K562 (cell line): ENCODE data around the gene CDC37. TPM values are rescaled to one million over a fixed set of nuclear protein-coding genes. Genes with fewer than 3 reads are reported as not detected.

ENCODE experiments used
- ARHGAP35 ChIP-seq: fragments of 450-650 bp; IDR thresholded peaks from 2 replicates; pipeline ENCODE4 v1.6.1; 2018; ENCODE audit not compliant: partially characterized antibody
- ARNT ChIP-seq, 2 experiments: fragments of 450-650 bp; IDR thresholded peaks; 2 replicates each; pipeline ENCODE4 v1.6.1; 2016; ENCODE audit warnings: mild to moderate bottlenecking in 1 of 2
- CBX3 ChIP-seq, 2 experiments: IDR thresholded peaks; 1 replicate in 1 of 2; 2 replicates in 1 of 2; pipeline ENCODE4 v1.6.1; 2012; ENCODE audit warnings: inconsistent platforms in 2 of 2, low read length in 2 of 2, borderline replicate concordance in 1 of 2, control low read depth in 1 of 2
- CHD2 ChIP-seq: IDR thresholded peaks from 2 replicates; pipeline ENCODE4 v1.6.1; 2011; ENCODE audit warnings: low read depth, low read length
- DPF2 ChIP-seq: fragments of 450-650 bp; IDR thresholded peaks from 2 replicates; pipeline ENCODE4 v1.6.1; 2016
- FOXP1 ChIP-seq: sonication (generic); formaldehyde crosslinking; IDR thresholded peaks from 2 replicates; pipeline ENCODE4 v1.8.0; 2022; ENCODE audit warnings: mild to moderate bottlenecking, missing genetic modification reagents
- HDAC2 ChIP-seq: fragments of 450-650 bp; IDR thresholded peaks from 2 replicates; pipeline ENCODE4 v1.6.1; 2016; ENCODE audit warnings: mild to moderate bottlenecking
- MLX ChIP-seq, 2 experiments: fragments of 450-650 bp in 1 of 2; sonication (generic) in 1 of 2; formaldehyde crosslinking; conservative IDR thresholded peaks; 2 replicates each; pipeline versions ENCODE4 v1.4.0 to v1.8.1; 2020 to 2022; ENCODE audit warnings: mild to moderate bottlenecking in 1 of 2, missing genetic modification reagents in 1 of 2
- MNT ChIP-seq, 2 experiments: fragments of 450-650 bp; conservative IDR thresholded peaks; 2 replicates each; pipeline ENCODE4 v1.6.1; 2017; ENCODE audit warnings: mild to moderate bottlenecking in 2 of 2, moderate library complexity in 2 of 2
- MXD1 ChIP-seq: fragments of 250-450 bp; sonication (Bioruptor Pico); IDR thresholded peaks from 2 replicates; pipeline ENCODE4 v1.8.0; 2021; ENCODE audit warnings: borderline replicate concordance, mild to moderate bottlenecking, moderate library complexity; ENCODE audit not compliant: poor library complexity, severe bottlenecking
- SIN3A ChIP-seq, 2 experiments: fragments of 150-350 bp in 1 of 2; IDR thresholded peaks; 2 replicates each; pipeline ENCODE4 v1.6.1; 2011 to 2016; ENCODE audit warnings: borderline replicate concordance in 2 of 2, low read depth in 2 of 2, low read length in 2 of 2, mild to moderate bottlenecking in 2 of 2, moderate library complexity in 2 of 2; ENCODE audit not compliant: control insufficient read depth in 1 of 2
- TCF7L2 ChIP-seq: fragments of 150-350 bp; IDR thresholded peaks from 2 replicates; pipeline ENCODE4 v1.6.1; 2016; ENCODE audit warnings: low read depth, mild to moderate bottlenecking, low read length, moderate library complexity
- ZBTB40 ChIP-seq, 2 experiments: fragments of 450-650 bp in 1 of 2; sonication (generic) in 1 of 2; formaldehyde crosslinking in 1 of 2; IDR thresholded peaks; 2 replicates each; pipeline versions ENCODE4 v1.7.1 to v1.9.0; 2016 to 2022; ENCODE audit warnings: inconsistent platforms in 1 of 2, mild to moderate bottlenecking in 1 of 2, missing genetic modification reagents in 1 of 2
- polyA plus RNA-seq, 8 experiments: library from polyadenylated mRNA; depleted of rRNA in 4 of 8; stranded (reverse) in 5 of 8; unstranded in 3 of 8; fragments of >200 nt; fragmentation: Nextera tagmentation in 2 of 8; fragmentation: Illumina TruSeq in 1 of 8; extraction: Ambion mirVana in 2 of 8; extraction: Trizol in 1 of 8; gene quantifications; 2 replicates each; pipeline versions ENCODE4 v1.2.1 to v1.2.3, GENCODE V29; 2011 to 2014; ENCODE audit warnings: inconsistent platforms in 1 of 8, missing spikeins in 1 of 8
- total RNA-seq, 7 experiments: library from RNA; depleted of rRNA in 6 of 7; stranded (reverse); fragments of >200 nt in 6 of 7; fragmentation: Illumina TruSeq in 2 of 7; extraction: Trizol in 2 of 7; gene quantifications; 2 replicates each; pipeline versions ENCODE4 v1.2.1 to v1.2.3, GENCODE V29; 2011 to 2021; ENCODE audit warnings: low replicate concordance in 1 of 7

Gene CDC37
- total and polyA plus RNA-seq, 9 of the 15 experiments (the other 6 are each of a cell fraction or from before 2014, with no cell fraction given): 6.6 to 538 (median 227) TPM

GRCh38 chr19:10419646-10420443, 16.5 kb upstream of the CDC37 start (continued):
- TF ChIP-seq ARNT (IDR thresholded peaks at IDR 0.05) (peak; percentile 81 to 82; a peak in 2 of 4 replicates), CHD2 (peak; percentile 30; the same call in 1 of the 2 replicates), CBX3 (IDR thresholded peaks at IDR 0.05; ENCODE audit: borderline replicate concordance in 1 of 2, low read length in 2 of 2) (peak in 1 of 2 experiments; percentile 72; a peak in 2 of 3 replicates), MNT (conservative IDR thresholded peaks at IDR 0.05) (peak; percentile 100), DPF2 (peak; percentile 61; the same call in 1 of the 2 replicates), MLX (CRISPR knock-in tag; conservative IDR thresholded peaks at IDR 0.05) (no peak), TCF7L2 (no peak), SIN3A (IDR thresholded peaks at IDR 0.05; ENCODE audit: borderline replicate concordance in 2 of 2, control insufficient read depth in 1 of 2, low read depth in 2 of 2, low read length in 2 of 2) (peak; percentile 91 to 92), FOXP1 (CRISPR knock-in tag) (peak; percentile 50; the same call in 1 of the 2 replicates), MXD1 (CRISPR knock-in tag) (peak; percentile 78), HDAC2 (peak; percentile 98), ARHGAP35 (no peak), ZBTB40 (IDR thresholded peaks at IDR 0.05) (peak; percentile 61; the same call in 1 of the 2 replicates), ZBTB40 (CRISPR knock-in tag; IDR thresholded peaks at IDR 0.05) (no peak)
